Measurements from ENCODE around the gene MKI67. TPM values are rescaled to one million over a fixed set of nuclear protein-coding genes. Genes with fewer than 3 reads are reported as not detected.
A peak's percentile ranks its signal among the peaks of the same experiment; 100 is the strongest.

Gene MKI67
- total RNA-seq, 2 donors from 2014 or later = 10.8 to 39.5 TPM

DNA sequence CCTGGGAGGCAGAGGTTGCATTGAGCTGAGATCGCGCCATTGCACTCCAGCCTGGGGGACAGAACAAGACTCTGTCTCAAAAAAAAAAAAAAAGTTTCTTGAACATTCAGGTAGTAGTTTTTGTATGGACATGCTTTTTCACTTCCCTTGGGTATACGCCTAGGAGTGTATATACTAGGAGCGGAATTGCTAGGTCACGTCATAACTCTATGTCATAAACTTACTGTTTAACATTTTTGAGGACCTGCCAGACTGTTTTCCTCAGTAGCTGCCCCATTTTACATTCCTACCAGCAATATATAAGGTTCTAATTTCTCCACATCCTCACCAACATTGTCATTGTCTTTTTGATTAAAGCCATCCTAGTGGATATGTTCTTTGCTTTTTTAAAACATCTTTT is 51.6 kb downstream of the MKI67 start:
- DNase-seq (no peak), ATAC-seq (no peak)
- intact Hi-C loops (cut with DNase I, micrococcal nuclease) = loop anchor here in 1 of 2 donors (10.0 kb wide), 1 partner anchor 70 kb away; no protein-coding TSS in a partner anchor

DNA sequence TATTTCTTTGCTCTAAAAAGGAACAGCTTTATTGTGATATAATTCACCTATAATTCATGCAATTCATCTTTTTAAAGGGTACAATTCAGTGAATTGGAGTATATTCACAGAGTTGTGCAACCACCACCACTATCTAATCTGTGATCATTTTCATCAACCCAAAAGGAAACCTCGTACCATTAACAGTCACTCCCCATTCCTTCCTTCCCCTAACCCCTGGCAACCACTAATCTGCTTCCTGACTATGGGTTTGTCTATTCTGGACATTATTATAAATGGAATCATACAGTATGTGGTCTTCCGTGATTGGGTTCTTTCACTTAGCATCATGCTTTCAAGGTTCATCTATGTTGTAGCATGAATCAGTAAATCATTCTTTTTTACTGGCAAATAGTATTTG is 52.3 kb downstream of the MKI67 start:
- intact Hi-C loops (cut with DNase I, micrococcal nuclease) = loop anchor here in 1 of 2 donors (10.0 kb wide), 1 partner anchor 71 kb away; no protein-coding TSS in a partner anchor
- ATAC-seq (no peak), DNase-seq (no peak)

DNA sequence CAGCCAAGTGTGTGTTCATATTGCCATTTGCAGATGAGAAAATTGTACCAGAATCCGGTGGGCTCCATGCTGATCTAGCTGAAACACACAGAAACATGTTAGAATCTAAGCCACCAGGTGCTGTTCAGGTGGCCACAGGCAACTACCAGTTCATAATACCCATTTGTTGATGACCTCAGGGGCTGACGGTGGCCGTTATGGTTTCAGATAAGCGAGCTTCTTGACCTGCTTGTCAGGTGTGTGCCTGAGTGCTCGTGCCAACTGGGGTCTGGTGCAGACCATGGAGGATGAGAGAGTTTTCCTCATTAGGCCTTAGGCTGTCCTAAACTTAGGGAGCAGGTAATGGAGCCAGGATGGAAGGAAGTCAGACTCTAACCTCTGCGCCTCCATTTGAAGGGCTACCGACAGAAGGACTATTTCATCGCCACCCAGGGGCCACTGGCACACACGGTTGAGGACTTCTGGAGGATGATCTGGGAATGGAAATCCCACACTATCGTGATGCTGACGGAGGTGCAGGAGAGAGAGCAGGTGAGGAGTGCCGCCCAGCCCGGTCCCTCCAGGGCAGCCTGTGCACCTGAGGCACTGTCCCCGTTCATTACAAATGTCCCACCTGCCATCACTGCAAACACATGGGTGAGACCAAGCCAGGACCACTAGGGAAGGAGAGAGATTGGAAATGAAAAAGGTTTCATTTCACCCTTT is 53.1 kb downstream of the MKI67 start:
- ATAC-seq (no peak), DNase-seq (no peak)
- intact Hi-C loops (cut with DNase I, micrococcal nuclease) = loop anchor here in 1 of 2 donors (10.0 kb wide), 1 partner anchor 72 kb away; no protein-coding TSS in a partner anchor

DNA sequence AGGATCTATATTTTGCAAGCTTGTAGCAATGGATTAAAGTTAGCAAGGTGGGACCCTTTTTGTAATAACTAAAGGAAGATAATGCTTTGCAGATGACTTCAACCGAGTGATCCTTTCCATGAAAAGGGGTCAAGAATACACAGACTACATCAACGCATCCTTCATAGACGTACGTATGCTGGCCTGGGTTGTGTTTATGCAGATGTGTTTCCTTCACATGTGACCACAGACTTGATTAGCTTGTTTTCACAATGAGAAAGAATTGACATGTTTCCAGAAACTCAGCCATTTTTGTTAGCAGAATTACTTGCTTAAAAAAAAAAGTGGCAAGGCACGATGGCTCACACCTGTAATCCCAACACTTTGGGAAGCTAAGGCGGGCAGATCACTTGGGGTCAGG is 54.2 kb downstream of the MKI67 start:
- DNase-seq (no peak), ATAC-seq (no peak)
- intact Hi-C loops (cut with DNase I, micrococcal nuclease) = loop anchor here in 1 of 2 donors (10.0 kb wide), 1 partner anchor 73 kb away; no protein-coding TSS in a partner anchor

DNA sequence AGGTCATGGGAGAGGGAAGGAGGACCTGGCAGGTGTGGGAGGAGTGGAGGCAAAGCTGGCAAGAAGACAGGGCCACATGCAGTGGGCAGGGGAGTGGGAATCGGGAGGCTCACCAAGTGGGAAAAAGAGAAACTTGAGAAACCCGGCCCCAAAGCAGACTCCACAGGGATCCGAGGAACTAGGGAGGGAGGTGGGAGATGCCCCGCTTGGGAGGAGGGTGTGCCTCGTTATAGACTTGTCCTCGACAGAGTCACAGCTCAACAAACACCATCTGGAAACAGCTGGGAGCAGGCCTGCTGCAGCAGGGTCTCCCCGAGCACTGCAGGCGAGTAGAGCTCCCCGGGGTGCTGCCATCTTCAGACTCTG is 54.8 kb downstream of the MKI67 start:
- intact Hi-C loops (cut with DNase I, micrococcal nuclease) = loop anchor here in 1 of 2 donors (10.0 kb wide), 1 partner anchor 73 kb away; no protein-coding TSS in a partner anchor
- peak in 1 of 2 donors; percentile 17 for DNase-seq
- ATAC-seq = no peak

DNA sequence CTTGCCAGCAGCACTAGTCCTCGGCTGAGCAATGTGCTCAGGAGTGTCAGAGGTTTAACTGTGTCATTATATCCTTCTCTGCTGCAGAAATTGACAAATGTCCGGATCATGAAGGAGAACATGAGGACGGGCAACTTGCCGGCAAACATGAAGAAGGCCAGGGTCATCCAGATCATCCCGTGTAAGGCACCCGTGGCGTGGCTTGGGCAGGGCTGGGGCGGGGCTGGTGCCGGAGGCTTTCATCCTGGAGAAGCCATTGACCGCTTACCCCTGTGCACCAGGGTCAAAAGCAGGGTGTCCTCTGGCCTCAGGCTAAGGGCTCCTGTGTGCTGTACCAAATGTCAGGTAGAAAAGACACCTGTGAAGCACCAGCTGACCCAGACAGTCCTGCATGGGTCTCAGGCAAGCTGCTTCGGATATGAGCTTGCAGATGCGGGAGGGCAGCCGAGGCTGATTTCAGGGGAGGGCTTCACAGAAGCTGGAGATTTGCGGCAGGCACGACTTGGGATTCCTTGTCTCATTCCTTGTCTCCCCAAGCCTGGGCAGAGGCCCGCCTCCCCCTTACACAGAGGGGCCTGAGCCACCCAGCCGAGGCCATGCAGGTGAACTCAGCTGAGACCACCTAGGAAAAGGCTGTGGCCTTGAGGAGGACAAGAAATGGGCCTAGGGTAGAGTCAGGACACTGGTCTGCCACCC is 55.4 kb downstream of the MKI67 start:
- peak in 1 of 2 donors; percentile 14 for DNase-seq
- intact Hi-C loops (cut with DNase I, micrococcal nuclease) = loop anchor here in 1 of 2 donors (10.0 kb wide), 1 partner anchor 74 kb away; no protein-coding TSS in a partner anchor
- no peak for ATAC-seq

DNA sequence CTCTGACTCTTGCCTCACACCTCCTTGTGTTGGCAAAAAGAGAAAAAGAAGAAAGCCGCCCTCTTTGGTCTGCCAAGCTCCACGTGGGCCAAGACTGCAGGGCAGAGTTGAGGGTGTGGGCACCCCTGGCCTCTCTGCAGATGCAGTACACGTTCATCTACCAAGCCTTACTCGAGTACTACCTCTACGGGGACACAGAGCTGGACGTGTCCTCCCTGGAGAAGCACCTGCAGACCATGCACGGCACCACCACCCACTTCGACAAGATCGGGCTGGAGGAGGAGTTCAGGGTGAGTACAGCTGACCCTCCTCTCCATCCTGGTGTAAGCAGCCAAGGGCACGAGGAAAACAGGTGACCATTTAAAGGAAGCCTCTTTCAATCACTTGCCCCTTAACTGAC is 56.1 kb downstream of the MKI67 start:
- DNase-seq (peak in 1 of 2 donors; percentile 5), ATAC-seq (no peak)
- intact Hi-C loops (cut with DNase I, micrococcal nuclease) = loop anchor here in 1 of 2 donors (10.0 kb wide), 1 partner anchor 75 kb away; no protein-coding TSS in a partner anchor

DNA sequence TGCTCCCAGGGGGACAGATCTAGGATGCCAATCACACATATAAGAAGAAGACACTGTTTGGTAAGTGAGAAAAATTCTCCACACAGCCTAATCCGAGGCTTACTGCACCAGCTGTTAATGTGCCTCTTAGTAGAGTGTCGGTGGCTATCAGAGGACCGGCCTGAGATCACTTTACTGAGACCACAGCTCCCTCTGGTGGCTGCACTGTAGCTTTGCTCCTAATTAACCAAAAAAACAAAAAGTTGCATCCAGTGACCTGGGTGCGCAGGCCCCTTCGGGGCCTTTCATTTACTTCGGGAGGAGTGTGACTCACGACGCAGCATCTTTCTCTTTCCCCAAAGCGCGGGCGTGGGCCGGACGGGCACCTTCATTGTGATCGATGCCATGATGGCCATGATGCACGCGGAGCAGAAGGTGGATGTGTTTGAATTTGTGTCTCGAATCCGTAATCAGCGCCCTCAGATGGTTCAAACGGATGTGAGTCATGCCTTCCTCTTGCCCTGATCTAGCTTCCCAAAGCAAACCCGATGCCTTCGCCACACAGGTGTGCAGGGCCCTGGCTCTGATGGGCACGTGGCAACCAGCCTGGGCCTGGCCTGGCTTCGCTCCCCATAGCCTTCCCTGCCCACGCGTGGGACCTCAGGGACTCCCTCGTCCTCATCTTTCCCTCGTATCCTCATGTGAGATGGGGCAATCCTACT is 56.7 kb downstream of the MKI67 start:
- peak; percentile 84 for ATAC-seq
- peak; percentile 58 to 66 for DNase-seq
- intact Hi-C loops (cut with DNase I, micrococcal nuclease) = loop anchor here in 1 of 2 donors (10.0 kb wide), 1 partner anchor 75 kb away; no protein-coding TSS in a partner anchor

DNA sequence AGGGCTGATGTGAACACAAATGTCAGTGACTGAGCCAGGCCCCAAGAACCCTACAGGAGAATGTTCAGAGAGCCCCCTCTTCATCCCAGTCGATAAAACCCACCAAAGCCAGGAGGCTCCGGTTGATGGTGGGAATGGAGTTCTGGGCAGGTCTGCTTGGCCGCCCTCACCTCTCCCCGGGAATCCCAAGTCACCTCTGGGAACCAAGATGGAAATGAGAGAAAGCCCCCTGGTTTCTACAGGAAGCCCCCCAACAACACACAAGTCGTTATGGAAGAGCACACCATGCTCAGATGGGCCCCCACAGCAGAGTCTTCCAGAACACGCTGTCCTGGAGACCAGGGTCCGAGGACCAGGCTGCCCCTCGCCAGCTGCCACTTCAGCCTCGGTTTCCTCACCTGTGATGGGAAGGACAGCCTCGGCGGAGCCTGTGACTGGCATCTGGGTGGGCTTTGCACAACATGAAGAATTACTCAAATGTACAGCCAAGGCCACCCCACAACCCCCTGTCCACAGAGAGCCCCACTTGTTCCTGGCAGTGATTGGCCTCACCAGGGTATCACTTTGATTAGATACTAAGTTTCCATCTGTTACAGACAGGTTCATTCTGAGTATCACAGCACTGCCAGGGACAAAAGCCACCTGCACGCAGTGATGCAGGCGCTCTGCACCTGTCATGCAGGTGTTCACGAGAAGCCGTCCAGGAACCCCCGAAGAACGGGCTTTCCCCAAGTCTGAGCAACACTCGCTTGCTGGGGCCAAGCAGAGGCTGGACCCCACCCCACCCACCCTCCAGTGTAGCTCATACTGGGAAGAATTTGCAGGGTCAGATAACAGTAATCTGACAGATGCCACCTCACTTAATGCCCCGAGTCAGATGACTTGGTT is 57.6 kb downstream of the MKI67 start:
- intact Hi-C loops (cut with DNase I, micrococcal nuclease) = no loop called here
- peak in 1 of 2 donors; percentile 14 for DNase-seq
- ATAC-seq = no peak

DNA sequence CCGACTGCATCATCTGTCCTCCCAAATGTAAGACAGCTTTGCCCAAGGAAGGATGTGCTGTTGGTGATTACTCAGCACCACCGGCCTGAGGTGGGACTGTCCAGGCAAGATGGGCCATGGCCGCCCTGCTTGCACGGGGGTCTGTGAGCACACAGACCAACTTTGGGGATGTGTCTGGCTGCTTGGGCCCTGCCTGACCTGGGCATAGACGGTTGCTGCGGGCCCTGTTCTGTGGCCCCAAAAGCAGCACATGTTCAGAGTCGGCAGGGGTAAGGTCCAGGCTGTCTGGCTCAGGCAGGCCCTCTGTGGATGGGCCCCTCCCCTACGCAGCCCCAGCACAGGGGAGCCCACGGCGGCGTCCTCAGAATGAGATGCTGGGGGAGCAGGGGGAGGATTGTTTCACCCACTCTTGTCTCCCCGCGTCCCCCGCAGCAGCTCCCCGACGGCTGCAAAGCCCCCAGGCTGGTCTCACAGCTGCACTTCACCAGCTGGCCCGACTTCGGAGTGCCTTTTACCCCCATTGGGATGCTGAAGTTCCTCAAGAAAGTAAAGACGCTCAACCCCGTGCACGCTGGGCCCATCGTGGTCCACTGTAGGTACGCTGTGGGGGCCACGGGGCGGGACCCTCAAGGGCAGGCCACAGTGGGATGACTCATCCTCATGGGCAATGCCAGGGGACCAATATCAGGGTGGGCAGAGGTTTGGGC is 58.4 kb downstream of the MKI67 start:
- intact Hi-C loops (cut with DNase I, micrococcal nuclease) = no loop called here
- ATAC-seq = no peak
- peak in 1 of 2 donors; percentile 19 for DNase-seq

DNA sequence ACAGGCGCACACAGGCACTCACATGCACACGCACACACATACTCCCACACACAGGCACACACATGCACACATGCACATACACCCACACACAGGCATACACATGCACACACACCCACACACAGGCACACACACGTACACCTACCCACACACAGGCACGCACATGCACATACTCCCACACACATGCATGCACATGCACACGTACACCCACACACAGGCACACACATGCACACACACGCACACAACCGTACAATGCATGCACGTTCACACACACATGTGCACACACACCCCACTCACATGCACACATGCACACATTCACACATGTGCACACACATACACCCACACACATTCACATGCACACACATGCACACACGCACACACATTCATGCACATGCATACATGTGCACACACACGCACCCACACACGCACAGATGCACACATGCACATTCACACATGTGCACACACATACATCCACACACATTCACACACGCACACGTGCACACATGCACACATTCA is 59.3 kb downstream of the MKI67 start:
- ATAC-seq (no peak), DNase-seq (peak in 1 of 2 donors; percentile 13)

DNA sequence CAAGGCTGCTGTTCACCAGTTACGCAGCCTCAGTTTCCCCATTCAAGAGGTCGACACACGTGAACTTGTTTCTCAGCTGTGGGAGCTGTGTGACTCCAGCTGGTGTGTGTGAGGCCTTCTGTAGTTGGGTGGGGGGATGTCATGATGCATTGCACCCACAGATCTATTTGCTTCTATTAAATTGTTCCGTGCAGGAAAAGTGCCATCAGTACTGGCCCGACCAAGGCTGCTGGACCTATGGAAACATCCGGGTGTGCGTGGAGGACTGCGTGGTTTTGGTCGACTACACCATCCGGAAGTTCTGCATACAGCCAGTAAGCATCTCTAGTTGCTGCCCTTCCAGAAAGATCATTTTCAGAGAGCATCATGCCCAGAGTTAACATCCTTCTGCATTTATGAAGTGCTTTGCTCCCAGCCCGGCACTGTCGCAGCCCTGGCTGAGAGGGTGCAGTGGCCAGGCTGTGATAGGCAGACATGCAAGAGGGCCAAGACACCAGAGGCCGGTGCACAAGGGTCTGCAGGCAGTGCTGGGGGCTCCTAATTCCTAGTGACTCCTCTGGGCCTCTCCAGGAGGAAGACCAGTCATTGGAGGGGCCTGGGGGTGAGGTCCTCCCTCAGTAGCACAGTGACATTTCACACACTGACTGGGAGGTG is 60.2 kb downstream of the MKI67 start:
- DNase-seq = peak in 1 of 2 donors; percentile 21
- no peak for ATAC-seq
- intact Hi-C loops (cut with DNase I, micrococcal nuclease) = no loop called here

More for the DNA sequence above, 59.3 kb downstream of the MKI67 start:
- intact Hi-C loops (cut with DNase I, micrococcal nuclease) = no loop called here

DNA sequence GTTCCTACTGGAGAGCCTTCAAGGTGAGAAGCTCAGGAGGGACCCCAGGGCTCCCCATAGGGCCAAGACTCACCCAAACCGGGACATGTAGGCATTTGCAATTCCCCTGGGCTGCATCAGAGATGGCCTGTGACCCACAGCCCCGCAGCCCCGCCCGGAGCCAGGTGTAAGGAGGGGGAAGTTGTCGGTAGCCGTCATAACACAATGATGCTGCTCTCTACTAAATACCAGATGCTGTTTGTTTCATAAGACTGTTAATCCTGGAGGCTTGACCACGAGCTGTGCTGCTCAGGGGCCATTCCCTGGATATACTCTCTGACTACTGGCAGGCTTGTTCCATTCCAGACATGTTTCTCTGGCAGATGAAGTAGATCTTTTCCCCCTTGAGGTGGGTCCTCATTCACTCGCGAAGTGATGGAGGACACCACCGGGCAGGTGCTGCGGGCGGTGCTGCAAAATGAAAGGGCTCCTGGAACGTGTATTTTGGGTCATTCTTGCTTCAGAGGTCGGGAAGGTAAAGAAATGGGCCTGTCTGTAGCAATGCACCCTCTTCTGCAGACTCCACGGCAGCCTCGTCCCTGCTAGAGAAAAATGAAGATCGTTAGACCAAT is 61.1 kb downstream of the MKI67 start:
- ATAC-seq (peak; percentile 5), DNase-seq (peak in 1 of 2 donors; percentile 46)
- intact Hi-C loops (cut with DNase I, micrococcal nuclease) = no loop called here

DNA sequence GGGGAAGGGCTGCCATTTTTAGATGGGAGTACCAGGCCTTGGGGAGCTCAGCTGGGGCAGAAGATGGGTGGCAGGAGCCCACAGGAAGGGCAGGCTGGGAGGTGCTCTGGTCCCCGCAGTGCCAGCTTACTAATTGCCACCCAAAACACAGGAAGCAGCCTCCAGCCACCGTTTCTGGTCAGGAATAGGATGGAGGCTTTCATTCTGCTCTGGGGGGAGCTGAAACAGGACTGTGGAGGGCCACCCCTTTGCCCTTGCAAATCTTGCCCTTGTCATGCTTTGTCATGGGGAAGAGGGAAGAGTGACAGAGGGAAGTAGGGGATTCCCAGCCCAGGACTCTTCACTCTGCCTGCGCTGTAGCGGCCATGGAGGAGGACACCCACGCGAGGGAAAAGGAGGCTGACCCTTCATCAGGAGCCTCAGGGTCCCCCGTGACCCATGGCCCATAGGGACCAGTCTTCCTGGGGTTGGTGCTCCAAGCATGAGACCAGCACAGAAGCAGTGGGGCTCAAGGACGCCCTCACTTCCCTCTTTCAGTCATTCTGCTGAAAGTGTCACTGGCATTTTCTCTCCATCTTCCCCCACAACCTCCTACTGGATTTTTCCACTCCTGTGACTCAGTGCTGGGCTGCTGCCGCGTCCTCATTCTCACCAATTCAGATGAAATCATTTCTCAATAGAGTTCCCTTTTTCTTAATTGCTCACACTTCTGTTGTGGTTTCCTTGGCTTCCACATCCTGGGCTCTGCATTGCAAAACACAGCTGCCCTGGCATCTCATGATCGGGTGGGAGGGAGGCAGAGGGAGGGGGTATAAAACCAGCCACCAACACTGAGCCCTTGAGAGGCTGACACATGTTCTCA is 61.9 kb downstream of the MKI67 start:
- ATAC-seq (peak; percentile 21), DNase-seq (peak; percentile 46 to 48)
- intact Hi-C loops (cut with DNase I, micrococcal nuclease) = no loop called here

DNA sequence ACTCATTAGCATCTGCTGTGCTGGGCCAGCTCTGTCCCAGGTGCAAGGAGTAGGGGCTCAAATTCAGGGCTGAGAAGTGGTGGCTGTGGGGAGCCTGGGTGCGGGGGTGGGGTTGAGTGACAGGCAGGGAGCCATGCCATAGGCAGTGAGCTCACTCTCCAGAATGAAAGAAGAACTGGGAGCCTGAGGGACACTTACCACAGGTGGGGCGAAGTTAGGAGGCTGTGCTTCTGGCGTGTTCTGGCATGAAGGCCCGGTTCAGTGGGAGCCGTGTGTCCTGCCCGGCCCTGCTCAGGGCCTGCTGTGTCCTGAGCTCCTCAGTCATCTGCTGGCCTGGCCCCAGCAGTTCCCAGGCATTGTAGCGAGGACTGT is 62.5 kb downstream of the MKI67 start:
- ATAC-seq (no peak), DNase-seq (peak in 1 of 2 donors; percentile 28)
- intact Hi-C loops (cut with DNase I, micrococcal nuclease) = no loop called here

All from left colon (tissue), 2 donors.